Measurements from ENCODE around the gene MUC5B.

DNA sequence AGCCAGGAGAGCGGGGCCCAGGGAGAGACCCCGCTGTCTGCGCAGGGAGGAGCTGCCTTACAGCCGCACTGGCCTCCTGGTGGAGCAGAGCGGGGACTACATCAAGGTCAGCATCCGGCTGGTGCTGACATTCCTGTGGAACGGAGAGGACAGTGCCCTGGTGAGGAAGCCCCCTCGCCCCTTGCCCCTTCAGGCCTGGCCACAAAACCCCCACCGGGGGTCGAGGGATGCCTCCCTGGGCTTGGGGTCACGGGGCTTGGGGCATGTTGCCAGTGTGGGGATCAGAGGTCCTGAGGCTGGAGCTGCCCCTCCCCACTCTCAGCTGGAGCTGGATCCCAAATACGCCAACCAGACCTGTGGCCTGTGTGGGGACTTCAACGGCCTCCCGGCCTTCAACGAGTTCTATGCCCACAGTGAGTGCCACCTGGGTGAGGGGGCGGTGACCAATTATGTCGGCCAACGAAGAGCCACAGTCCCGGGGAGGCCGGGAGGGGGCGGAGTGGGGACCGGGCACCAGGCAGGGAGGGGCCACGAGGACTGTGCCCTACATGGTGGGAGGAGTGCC is 4.2 kb downstream of the MUC5B start:
- TF ChIP-seq, protein P1, sequence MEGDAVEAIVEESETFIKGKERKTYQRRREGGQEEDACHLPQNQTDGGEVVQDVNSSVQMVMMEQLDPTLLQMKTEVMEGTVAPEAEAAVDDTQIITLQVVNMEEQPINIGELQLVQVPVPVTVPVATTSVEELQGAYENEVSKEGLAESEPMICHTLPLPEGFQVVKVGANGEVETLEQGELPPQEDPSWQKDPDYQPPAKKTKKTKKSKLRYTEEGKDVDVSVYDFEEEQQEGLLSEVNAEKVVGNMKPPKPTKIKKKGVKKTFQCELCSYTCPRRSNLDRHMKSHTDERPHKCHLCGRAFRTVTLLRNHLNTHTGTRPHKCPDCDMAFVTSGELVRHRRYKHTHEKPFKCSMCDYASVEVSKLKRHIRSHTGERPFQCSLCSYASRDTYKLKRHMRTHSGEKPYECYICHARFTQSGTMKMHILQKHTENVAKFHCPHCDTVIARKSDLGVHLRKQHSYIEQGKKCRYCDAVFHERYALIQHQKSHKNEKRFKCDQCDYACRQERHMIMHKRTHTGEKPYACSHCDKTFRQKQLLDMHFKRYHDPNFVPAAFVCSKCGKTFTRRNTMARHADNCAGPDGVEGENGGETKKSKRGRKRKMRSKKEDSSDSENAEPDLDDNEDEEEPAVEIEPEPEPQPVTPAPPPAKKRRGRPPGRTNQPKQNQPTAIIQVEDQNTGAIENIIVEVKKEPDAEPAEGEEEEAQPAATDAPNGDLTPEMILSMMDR (IDR thresholded peaks at IDR 0.05) = peak in 1 of 3 experiments; percentile 15
- TF ChIP-seq POLR2A (IDR thresholded peaks at IDR 0.05) = no peak

All from testis (tissue), 2 donors.